A549 (cell line): ENCODE results near the gene BCL2L2.

Experiments used
- CEBPB ChIP-seq, 2 experiments: fragments of >200 bp in 1 of 2; sonication (Bioruptor Twin) in 1 of 2; formaldehyde crosslinking in 1 of 2; IDR thresholded peaks; 2 replicates each; pipeline ENCODE4 v1.6.1; 2012 to 2016
- CTCF ChIP-seq: fragments of >200 bp; sonication (Bioruptor Twin); formaldehyde crosslinking; IDR thresholded peaks from 3 replicates; pipeline ENCODE4 v1.5.1; 2016
- EP300 ChIP-seq, 2 experiments: fragments of >200 bp; sonication (Bioruptor Twin); formaldehyde crosslinking; IDR thresholded peaks; 2 replicates in 1 of 2; 3 replicates in 1 of 2; pipeline ENCODE4 v1.6.1; 2016 to 2017
- ESRRA ChIP-seq: fragments of 150-350 bp; IDR thresholded peaks from 2 replicates; pipeline ENCODE4 v1.6.1; 2014; ENCODE audit warnings: mild to moderate bottlenecking, low read length, borderline replicate concordance
- KDM1A ChIP-seq: fragments of 200-600 bp; sonication (generic); IDR thresholded peaks from 2 replicates; pipeline ENCODE4 v1.6.1; 2016; ENCODE audit warnings: low read depth, mild to moderate bottlenecking
- MAZ ChIP-seq: fragments of 150-350 bp; IDR thresholded peaks from 2 replicates; pipeline ENCODE4 v1.6.1; 2014; ENCODE audit warnings: antibody characterized with exemption, low read depth, low read length, borderline replicate concordance
- NFE2L2 ChIP-seq: fragments of 150-350 bp; conservative IDR thresholded peaks from 2 replicates; pipeline ENCODE4 v1.6.1; 2014; ENCODE audit warnings: low read length
- POLR2A ChIP-seq: IDR thresholded peaks from 2 replicates; pipeline ENCODE4 v1.6.1; 2012; ENCODE audit warnings: mild to moderate bottlenecking, low read length
- RCOR1 ChIP-seq: fragments of 150-350 bp; IDR thresholded peaks from 2 replicates; pipeline ENCODE4 v1.6.1; 2014; ENCODE audit warnings: antibody characterized with exemption, low read length, low read depth
- SMC3 ChIP-seq: fragments of >200 bp; sonication (Bioruptor Twin); formaldehyde crosslinking; IDR thresholded peaks from 3 replicates; pipeline ENCODE4 v1.6.1; 2018; ENCODE audit warnings: inconsistent platforms
- TF ChIP-seq, protein P1 (sequence below): fragments of 250-450 bp; sonication (Bioruptor Pico); IDR thresholded peaks from 2 replicates; pipeline ENCODE4 v1.5.0; 2020; ENCODE audit warnings: low read depth, mild to moderate bottlenecking, moderate library complexity
- TF ChIP-seq, protein P2 (sequence below): fragments of 250-450 bp; sonication (Bioruptor Pico); IDR thresholded peaks from 2 replicates; pipeline ENCODE4 v1.5.0; 2021; ENCODE audit warnings: mild to moderate bottlenecking, moderate library complexity, borderline replicate concordance

DNA sequence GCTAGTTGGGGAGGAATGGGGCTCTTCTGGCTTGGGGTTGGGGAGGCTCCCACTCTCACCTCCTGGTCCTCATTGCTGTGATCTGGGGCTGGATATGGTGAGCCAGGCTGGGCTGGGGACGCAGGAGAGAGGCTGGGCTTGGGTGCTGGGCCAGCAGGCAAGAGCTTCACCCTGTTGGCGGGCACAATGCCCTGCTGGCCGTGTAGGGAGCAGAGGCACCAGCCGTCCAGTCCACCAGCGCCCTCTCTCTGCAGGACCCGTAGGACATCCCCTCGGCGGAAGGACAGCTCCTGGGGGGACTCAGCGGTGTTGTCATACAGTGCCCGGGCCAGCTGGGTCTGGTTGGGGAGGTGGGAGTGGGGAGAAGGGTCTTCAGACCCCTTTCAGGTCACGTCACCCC is 53.9 kb downstream of the BCL2L2 start:
- TF ChIP-seq RCOR1 (no peak), POLR2A (no peak), CTCF (peak; percentile 11; the same call in 1 of the 3 replicates), CEBPB (IDR thresholded peaks at IDR 0.05) (no peak), ESRRA (no peak), EP300 (IDR thresholded peaks at IDR 0.05) (no peak), SMC3 (no peak), NFE2L2 (no peak), MAZ (no peak), KDM1A (no peak)
- TF ChIP-seq, protein P1, sequence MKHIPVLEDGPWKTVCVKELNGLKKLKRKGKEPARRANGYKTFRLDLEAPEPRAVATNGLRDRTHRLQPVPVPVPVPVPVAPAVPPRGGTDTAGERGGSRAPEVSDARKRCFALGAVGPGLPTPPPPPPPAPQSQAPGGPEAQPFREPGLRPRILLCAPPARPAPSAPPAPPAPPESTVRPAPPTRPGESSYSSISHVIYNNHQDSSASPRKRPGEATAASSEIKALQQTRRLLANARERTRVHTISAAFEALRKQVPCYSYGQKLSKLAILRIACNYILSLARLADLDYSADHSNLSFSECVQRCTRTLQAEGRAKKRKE (CRISPR knock-in tag) = no peak
- TF ChIP-seq, protein P2, sequence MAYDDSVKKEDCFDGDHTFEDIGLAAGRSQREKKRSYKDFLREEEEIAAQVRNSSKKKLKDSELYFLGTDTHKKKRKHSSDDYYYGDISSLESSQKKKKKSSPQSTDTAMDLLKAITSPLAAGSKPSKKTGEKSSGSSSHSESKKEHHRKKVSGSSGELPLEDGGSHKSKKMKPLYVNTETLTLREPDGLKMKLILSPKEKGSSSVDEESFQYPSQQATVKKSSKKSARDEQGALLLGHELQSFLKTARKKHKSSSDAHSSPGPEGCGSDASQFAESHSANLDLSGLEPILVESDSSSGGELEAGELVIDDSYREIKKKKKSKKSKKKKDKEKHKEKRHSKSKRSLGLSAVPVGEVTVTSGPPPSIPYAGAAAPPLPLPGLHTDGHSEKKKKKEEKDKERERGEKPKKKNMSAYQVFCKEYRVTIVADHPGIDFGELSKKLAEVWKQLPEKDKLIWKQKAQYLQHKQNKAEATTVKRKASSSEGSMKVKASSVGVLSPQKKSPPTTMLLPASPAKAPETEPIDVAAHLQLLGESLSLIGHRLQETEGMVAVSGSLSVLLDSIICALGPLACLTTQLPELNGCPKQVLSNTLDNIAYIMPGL (CRISPR knock-in tag) = no peak
